ENCODE data around the gene GH2.
"Not testable (repeated sequence)": the region's sequence is repeated elsewhere in the genome, so short reads cannot be mapped to it uniquely, and the experiment has no call there.

GH2 gene

DNA sequence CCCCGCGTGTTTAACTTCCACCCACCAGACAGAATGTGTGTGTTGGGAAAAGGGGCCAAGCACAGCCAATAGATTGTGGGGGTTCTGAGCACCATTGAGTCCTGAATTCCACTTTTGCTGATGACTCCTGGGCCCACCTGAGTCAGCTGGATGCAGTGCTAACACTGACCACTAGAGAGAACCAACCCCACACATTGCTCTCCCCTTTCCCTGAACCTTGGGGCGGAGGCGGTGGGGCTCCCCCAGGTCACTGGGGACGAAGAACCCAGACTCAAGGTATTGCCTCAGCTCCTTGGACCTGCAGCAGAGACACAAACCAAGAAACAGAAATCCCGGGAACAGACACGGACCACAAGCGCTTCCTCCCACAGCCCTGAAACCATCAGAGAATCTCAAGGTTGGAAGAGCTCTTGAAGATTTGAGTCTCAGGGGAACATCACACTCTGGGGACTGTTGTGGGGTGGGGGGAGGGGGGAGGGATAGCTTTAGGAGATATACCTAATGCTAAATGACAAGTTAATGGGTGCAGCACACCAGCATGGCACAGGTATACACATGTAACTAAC lies 7.6 kb downstream of the GH2 start:
- WGBS (ENCODE audit: extremely low coverage, insufficient coverage, low lambda C conversion rate): no CpG with 5 or more reads among the region's 8 CpGs
- not testable (repeated sequence) for H4K8ac ChIP-seq (ENCODE audit: low read depth, low read length); H3K56ac ChIP-seq (ENCODE audit: low read length); H2BK5ac ChIP-seq (ENCODE audit: low read length); H3K79me2 ChIP-seq (ENCODE audit: control insufficient read depth, insufficient read depth, low read length); H3K9ac ChIP-seq (ENCODE audit: low read length); H3K27me3 ChIP-seq (ENCODE audit: insufficient read depth, low read length, poor library complexity); H3K18ac ChIP-seq (ENCODE audit: low read length); H3K4ac ChIP-seq (ENCODE audit: low read depth, low read length); H3K4me3 ChIP-seq (ENCODE audit: low read length); H2AK5ac ChIP-seq (ENCODE audit: low read length); H3K4me1 ChIP-seq (ENCODE audit: control insufficient read depth, low read depth, low read length); H3K4me2 ChIP-seq (ENCODE audit: low read length); H4K5ac ChIP-seq (ENCODE audit: low read length); H3K27ac ChIP-seq (ENCODE audit: low read depth, low read length); H3K23ac ChIP-seq (ENCODE audit: low read length); H2BK120ac ChIP-seq (ENCODE audit: low read depth, low read length); H3K79me1 ChIP-seq (ENCODE audit: low read length); H3K36me3 ChIP-seq (ENCODE audit: control insufficient read depth, insufficient read depth, low read length); H2BK15ac ChIP-seq (replicated peaks; ENCODE audit: low read depth); DNase-seq

DNA sequence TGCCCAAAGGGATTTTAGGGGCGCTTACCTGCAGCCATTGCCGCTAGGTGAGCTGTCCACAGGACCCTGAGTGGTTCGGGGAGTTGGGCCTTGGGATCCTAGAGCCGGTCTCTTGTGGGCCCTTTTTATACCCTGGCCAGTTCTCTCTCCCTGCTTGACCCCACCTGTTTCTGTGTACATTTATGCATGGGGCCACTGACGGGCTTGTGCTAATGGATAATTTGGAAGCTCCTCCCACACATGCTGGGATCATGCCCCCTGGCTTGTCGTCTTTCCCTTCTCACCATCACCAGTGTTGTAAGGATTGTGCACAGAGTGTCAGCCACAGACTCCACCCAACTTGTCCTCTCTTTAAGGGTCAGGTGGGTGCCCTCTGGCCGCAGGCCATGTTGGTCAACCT lies 8.2 kb downstream of the GH2 start, which contains the start of gene CSH2:
Gene CSH2, minus strand, starts transcription at position 101 of the 400 bp plus-strand sequence. Its CDS starts 63 bp downstream, at position 38.
- H4K5ac ChIP-seq (ENCODE audit: low read length); H3K9ac ChIP-seq (ENCODE audit: low read length); H3K4ac ChIP-seq (ENCODE audit: low read depth, low read length); H3K18ac ChIP-seq (ENCODE audit: low read length); DNase-seq; H3K79me1 ChIP-seq (ENCODE audit: low read length); H4K8ac ChIP-seq (ENCODE audit: low read depth, low read length); H2AK5ac ChIP-seq (ENCODE audit: low read length); H3K27ac ChIP-seq (ENCODE audit: low read depth, low read length); H3K56ac ChIP-seq (ENCODE audit: low read length); H3K4me3 ChIP-seq (ENCODE audit: low read length); H3K79me2 ChIP-seq (ENCODE audit: control insufficient read depth, insufficient read depth, low read length); H3K23ac ChIP-seq (ENCODE audit: low read length); H2BK15ac ChIP-seq (replicated peaks; ENCODE audit: low read depth); H3K27me3 ChIP-seq (ENCODE audit: insufficient read depth, low read length, poor library complexity); H2BK120ac ChIP-seq (ENCODE audit: low read depth, low read length); H3K4me1 ChIP-seq (ENCODE audit: control insufficient read depth, low read depth, low read length); H2BK5ac ChIP-seq (ENCODE audit: low read length); H3K4me2 ChIP-seq (ENCODE audit: low read length); H3K36me3 ChIP-seq (ENCODE audit: control insufficient read depth, insufficient read depth, low read length): not testable (repeated sequence)
- WGBS (ENCODE audit: extremely low coverage, insufficient coverage, low lambda C conversion rate): no CpG with 5 or more reads among the region's 7 CpGs

DNA sequence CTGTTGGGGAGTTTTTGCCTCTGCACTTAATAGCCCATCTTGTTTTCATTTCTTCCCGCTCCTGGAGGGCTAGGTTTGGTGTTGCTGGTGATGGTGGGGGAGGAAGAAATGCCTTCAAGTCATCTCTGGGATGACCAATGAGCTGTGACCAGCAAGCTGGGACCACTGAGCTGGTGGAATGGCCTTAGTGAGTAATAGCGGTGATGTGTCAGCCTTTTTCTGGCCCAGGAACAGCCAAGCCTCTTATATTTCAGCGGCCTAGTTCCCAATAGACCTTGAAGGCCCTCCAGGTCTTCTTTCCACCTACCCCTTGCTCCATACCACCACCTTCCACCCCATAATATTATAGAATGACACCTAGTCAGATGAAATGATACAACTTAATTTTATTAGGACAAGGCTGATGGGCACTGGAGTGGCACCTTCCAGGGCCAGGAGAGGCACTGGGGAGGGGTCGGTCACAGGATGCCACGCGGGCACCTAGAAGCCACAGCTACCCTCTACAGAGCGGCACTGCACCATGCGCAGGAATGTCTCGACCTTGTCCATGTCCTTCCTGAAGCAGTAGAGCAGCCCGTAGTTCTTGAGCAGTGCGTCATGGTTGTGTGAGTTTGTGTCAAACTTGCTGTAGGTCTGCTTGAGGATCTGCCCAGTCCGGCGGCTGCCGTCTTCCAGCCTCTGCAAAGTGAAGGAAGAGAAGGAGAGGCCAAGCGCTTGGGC lies 9.9 kb downstream of the GH2 start:
- not testable (repeated sequence) for H3K79me1 ChIP-seq (ENCODE audit: low read length); H3K79me2 ChIP-seq (ENCODE audit: control insufficient read depth, insufficient read depth, low read length); H4K5ac ChIP-seq (ENCODE audit: low read length); H3K27ac ChIP-seq (ENCODE audit: low read depth, low read length); H3K4me2 ChIP-seq (ENCODE audit: low read length); H2BK5ac ChIP-seq (ENCODE audit: low read length); H3K36me3 ChIP-seq (ENCODE audit: control insufficient read depth, insufficient read depth, low read length); H2BK120ac ChIP-seq (ENCODE audit: low read depth, low read length); H2BK15ac ChIP-seq (replicated peaks; ENCODE audit: low read depth); H3K27me3 ChIP-seq (ENCODE audit: insufficient read depth, low read length, poor library complexity); H3K4ac ChIP-seq (ENCODE audit: low read depth, low read length); DNase-seq; H4K8ac ChIP-seq (ENCODE audit: low read depth, low read length); H3K4me1 ChIP-seq (ENCODE audit: control insufficient read depth, low read depth, low read length); H3K18ac ChIP-seq (ENCODE audit: low read length); H3K4me3 ChIP-seq (ENCODE audit: low read length); H3K23ac ChIP-seq (ENCODE audit: low read length); H2AK5ac ChIP-seq (ENCODE audit: low read length); H3K9ac ChIP-seq (ENCODE audit: low read length); H3K56ac ChIP-seq (ENCODE audit: low read length)
- no CpG with 5 or more reads among the region's 15 CpGs for WGBS (ENCODE audit: extremely low coverage, insufficient coverage, low lambda C conversion rate)

DNA sequence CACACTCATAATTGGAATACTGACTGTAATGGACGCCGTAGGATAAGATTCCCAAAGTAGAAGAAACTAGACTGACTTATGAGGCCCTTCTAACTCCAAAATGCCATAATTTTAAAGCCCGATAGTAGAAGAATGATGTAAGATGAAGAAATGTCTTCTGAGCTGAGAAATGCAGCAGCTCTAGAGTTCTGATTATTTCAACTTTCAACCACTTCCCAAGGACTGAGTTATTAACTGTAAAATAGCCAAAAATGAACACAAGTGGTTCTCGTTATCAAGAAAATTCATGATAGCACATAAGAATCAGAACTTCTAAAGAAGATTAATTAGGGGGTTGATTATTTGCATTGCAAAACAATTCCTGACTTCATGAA lies 11.5 kb downstream of the GH2 start:
- H2BK120ac ChIP-seq (ENCODE audit: low read depth, low read length); H3K23ac ChIP-seq (ENCODE audit: low read length); H3K18ac ChIP-seq (ENCODE audit: low read length); H3K56ac ChIP-seq (ENCODE audit: low read length); H3K4ac ChIP-seq (ENCODE audit: low read depth, low read length); H3K79me1 ChIP-seq (ENCODE audit: low read length); DNase-seq; H3K27ac ChIP-seq (ENCODE audit: low read depth, low read length); H2BK5ac ChIP-seq (ENCODE audit: low read length); H3K79me2 ChIP-seq (ENCODE audit: control insufficient read depth, insufficient read depth, low read length); H4K8ac ChIP-seq (ENCODE audit: low read depth, low read length); H2AK5ac ChIP-seq (ENCODE audit: low read length); H3K36me3 ChIP-seq (ENCODE audit: control insufficient read depth, insufficient read depth, low read length); H3K4me2 ChIP-seq (ENCODE audit: low read length); H3K4me1 ChIP-seq (ENCODE audit: control insufficient read depth, low read depth, low read length); H3K9ac ChIP-seq (ENCODE audit: low read length); H3K27me3 ChIP-seq (ENCODE audit: insufficient read depth, low read length, poor library complexity); H3K4me3 ChIP-seq (ENCODE audit: low read length); H2BK15ac ChIP-seq (replicated peaks; ENCODE audit: low read depth); H4K5ac ChIP-seq (ENCODE audit: low read length): not testable (repeated sequence)
- no CpG with 5 or more reads among the region's 4 CpGs for WGBS (ENCODE audit: extremely low coverage, insufficient coverage, low lambda C conversion rate)

DNA sequence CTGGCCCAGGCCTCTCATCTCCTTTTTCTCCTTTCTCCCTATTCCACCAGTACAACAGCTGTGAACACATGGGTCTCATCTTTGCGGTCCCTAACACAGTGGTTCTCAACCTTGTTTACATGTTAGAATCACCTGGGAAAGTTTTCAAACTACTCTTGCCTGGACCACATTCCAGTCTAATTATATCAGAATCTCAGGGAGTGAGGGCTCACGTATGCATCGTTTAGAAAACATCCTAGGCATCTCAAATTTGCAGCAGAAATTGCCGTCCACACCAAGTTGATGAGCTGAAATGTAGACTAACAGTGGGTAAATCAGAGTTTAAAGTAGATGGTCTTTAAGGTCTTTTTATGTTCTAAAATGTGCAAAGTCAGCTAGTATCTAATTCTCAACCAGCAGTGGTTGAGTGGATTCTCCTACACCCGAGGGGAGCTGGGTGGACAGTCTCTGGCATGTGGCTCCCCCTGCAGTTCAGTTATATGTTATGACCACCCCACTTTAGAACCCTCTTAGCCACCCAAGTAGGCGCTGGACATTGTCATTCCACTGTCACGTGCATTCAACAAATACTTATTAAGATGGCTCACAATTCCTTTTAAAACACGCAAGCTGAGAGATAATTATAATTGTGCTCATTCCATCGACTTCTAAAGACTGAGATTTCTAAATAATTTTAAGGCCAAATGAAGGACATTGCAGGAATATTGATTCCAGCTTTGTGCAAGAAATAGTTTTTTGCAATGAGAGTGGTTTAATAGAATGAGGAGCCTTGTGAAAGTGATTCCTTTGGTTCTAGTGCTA lies 12.1 kb downstream of the GH2 start:
- H2BK120ac ChIP-seq (ENCODE audit: low read depth, low read length); H3K18ac ChIP-seq (ENCODE audit: low read length); H3K56ac ChIP-seq (ENCODE audit: low read length); H3K9ac ChIP-seq (ENCODE audit: low read length); H2AK5ac ChIP-seq (ENCODE audit: low read length); H4K5ac ChIP-seq (ENCODE audit: low read length); H3K4ac ChIP-seq (ENCODE audit: low read depth, low read length); H3K4me2 ChIP-seq (ENCODE audit: low read length); H2BK5ac ChIP-seq (ENCODE audit: low read length); H4K8ac ChIP-seq (ENCODE audit: low read depth, low read length); H3K23ac ChIP-seq (ENCODE audit: low read length); H3K27ac ChIP-seq (ENCODE audit: low read depth, low read length); H3K4me3 ChIP-seq (ENCODE audit: low read length); H2BK15ac ChIP-seq (replicated peaks; ENCODE audit: low read depth); H3K27me3 ChIP-seq (ENCODE audit: insufficient read depth, low read length, poor library complexity); H3K36me3 ChIP-seq (ENCODE audit: control insufficient read depth, insufficient read depth, low read length); H3K79me2 ChIP-seq (ENCODE audit: control insufficient read depth, insufficient read depth, low read length); H3K79me1 ChIP-seq (ENCODE audit: low read length); H3K4me1 ChIP-seq (ENCODE audit: control insufficient read depth, low read depth, low read length): not testable (repeated sequence)
- WGBS (ENCODE audit: extremely low coverage, insufficient coverage, low lambda C conversion rate): no CpG with 5 or more reads among the region's 9 CpGs
- DNase-seq: peak; percentile 76
